HG02970 (cell line): ENCODE results near the gene CS.
A peak's percentile ranks its signal among the peaks of the same experiment; 100 is the strongest.
"Not testable (repeated sequence)": the region's sequence is repeated elsewhere in the genome, so short reads cannot be mapped to it uniquely, and the experiment has no call there.

ENCODE experiments used
- ATAC-seq: cut with Tn5 transposase; IDR thresholded peaks from one replicate; pipeline ENCODE4 v1.9.1; 2021; ENCODE audit warnings: mild to moderate bottlenecking, moderate library complexity, moderate number of reproducible peaks; ENCODE audit not compliant: unreplicated experiment, low FRiP score

The CS gene

GRCh38 chr12:56321610-56322009, 21.5 kb upstream of the CS start:
- ATAC-seq: not testable (repeated sequence)

- no peak for ATAC-seq
These were observed 20.9 kb upstream of the CS start for GRCh38 chr12:56321027-56321426.

- no peak for ATAC-seq
These were observed 17.5 kb upstream of the CS start for GRCh38 chr12:56317675-56318074.

GRCh38 chr12:56315622-56316473, 15.7 kb upstream of the CS start, which contains the start of gene CNPY2:
Gene CNPY2, minus strand, starts transcription at chr12:56315988. Its CDS starts 771 bp downstream, at chr12:56315217.
- peak; percentile 89 for ATAC-seq

GRCh38 chr12:56315249-56315621, 15.1 kb upstream of the CS start:
- ATAC-seq: no peak

GRCh38 chr12:56311003-56311402, 10.9 kb upstream of the CS start:
- no peak for ATAC-seq

GRCh38 chr12:56308714-56309113, 8.6 kb upstream of the CS start:
- ATAC-seq: no peak

GRCh38 chr12:56307221-56307965, 7.3 kb upstream of the CS start:
- no peak for ATAC-seq

- no peak for ATAC-seq
These were observed 4.9 kb upstream of the CS start for GRCh38 chr12:56304872-56305590.

- ATAC-seq: no peak
These were observed 4.1 kb upstream of the CS start for GRCh38 chr12:56304276-56304675.

- no peak for ATAC-seq
These were observed 724 bp upstream of the CS start for GRCh38 chr12:56300644-56301464.

- no peak for ATAC-seq
These were observed 750 bp downstream of the CS start for GRCh38 chr12:56299308-56299852.

- ATAC-seq: no peak
These were observed 1.3 kb downstream of the CS start for GRCh38 chr12:56298828-56299227.

GRCh38 chr12:56297400-56297799, 2.7 kb downstream of the CS start:
- no peak for ATAC-seq

- no peak for ATAC-seq
These were observed 3.8 kb downstream of the CS start for GRCh38 chr12:56296295-56296694.

- ATAC-seq: no peak
These were observed 6.3 kb downstream of the CS start for GRCh38 chr12:56293795-56294194.

GRCh38 chr12:56288705-56289387, 11.3 kb downstream of the CS start:
- ATAC-seq: no peak

- ATAC-seq: no peak
These were observed 13.9 kb downstream of the CS start for GRCh38 chr12:56286044-56286830.

GRCh38 chr12:56284263-56284662, 15.9 kb downstream of the CS start:
- ATAC-seq: not testable (repeated sequence)
